Chondrocyte (in vitro differentiated cells): ENCODE measurements around the gene RAB3A. TPM values are rescaled to one million over a fixed set of nuclear protein-coding genes. Genes with fewer than 3 reads are reported as not detected.
A peak's percentile ranks its signal among the peaks of the same experiment; 100 is the strongest.

Experiments used
- DNase-seq: peaks from one replicate; pipeline ENCODE4 v3.0.0; 2021; ENCODE audit warnings: mixed read lengths, low spot score
- H3K27ac Mint-ChIP-seq: one replicate; pipeline ENCODE4 v1.8.0; 2021; ENCODE audit warnings: mild to moderate bottlenecking, moderate library complexity, mixed read lengths; ENCODE audit not compliant: unreplicated experiment
- H3K27me3 Mint-ChIP-seq: 2 replicates; pipeline ENCODE4 v1.8.0; 2021; ENCODE audit warnings: low read depth, mixed read lengths
- H3K36me3 Mint-ChIP-seq: 2 replicates; pipeline ENCODE4 v1.8.0; 2021; ENCODE audit warnings: low read depth, mixed read lengths
- H3K4me1 Mint-ChIP-seq: 2 replicates; pipeline ENCODE4 v1.8.0; 2021; ENCODE audit warnings: low read depth, mild to moderate bottlenecking, mixed read lengths
- H3K4me3 Mint-ChIP-seq: one replicate; pipeline ENCODE4 v1.8.0; 2021; ENCODE audit warnings: mild to moderate bottlenecking, moderate library complexity, mixed read lengths; ENCODE audit not compliant: unreplicated experiment
- H3K9me3 Mint-ChIP-seq: 2 replicates; pipeline ENCODE4 v1.8.0; 2021; ENCODE audit warnings: low read depth, mixed read lengths
- CTCF ChIP-seq: fragments of 200-600 bp; sonication (generic); IDR thresholded peaks from 2 replicates; pipeline ENCODE4 v1.5.0; 2021; ENCODE audit warnings: antibody characterized with exemption, mild to moderate bottlenecking, moderate library complexity
- total RNA-seq: library from RNA; stranded (reverse); gene quantifications from 3 replicates; pipeline ENCODE4 v1.2.1, GENCODE V29; 2021

RAB3A gene
- total RNA-seq, 1 donor from 2014 or later, result 3.4 TPM

- DNase-seq, result no peak
- peaks cover 7% of the 10 kb centered on the region for H3K9me3 Mint-ChIP-seq
- no peak overlapping the region for H3K4me3 Mint-ChIP-seq
- H3K27me3 Mint-ChIP-seq, result peaks cover 28% of the 10 kb centered on the region
- H3K27ac Mint-ChIP-seq, result no peak overlapping the region
- peaks cover 19% of the 10 kb centered on the region for H3K4me1 Mint-ChIP-seq
- H3K36me3 Mint-ChIP-seq, result peaks cover 2% of the 10 kb centered on the region
- no peak for TF ChIP-seq CTCF
Observed at GRCh38 chr19:18231775-18232174, 27.9 kb upstream of the RAB3A start.

GRCh38 chr19:18230941-18231734 is 27.3 kb upstream of the RAB3A start:
- peaks cover 2% of the 10 kb centered on the region for H3K36me3 Mint-ChIP-seq
- no peak for DNase-seq
- TF ChIP-seq CTCF, result no peak
- peaks cover 23% of the 10 kb centered on the region for H3K27me3 Mint-ChIP-seq
- peaks cover 7% of the 10 kb centered on the region for H3K9me3 Mint-ChIP-seq
- peaks cover 22% of the 10 kb centered on the region for H3K4me1 Mint-ChIP-seq
- H3K27ac Mint-ChIP-seq, result no peak overlapping the region
- no peak overlapping the region for H3K4me3 Mint-ChIP-seq

GRCh38 chr19:18229915-18230314 is 26.1 kb upstream of the RAB3A start:
- peaks cover 14% of the 10 kb centered on the region for H3K27me3 Mint-ChIP-seq
- peaks cover 7% of the 10 kb centered on the region for H3K9me3 Mint-ChIP-seq
- TF ChIP-seq CTCF, result no peak
- peaks cover 2% of the 10 kb centered on the region for H3K36me3 Mint-ChIP-seq
- H3K4me1 Mint-ChIP-seq, result peaks cover 34% of the 10 kb centered on the region
- no peak for DNase-seq
- no peak overlapping the region for H3K27ac Mint-ChIP-seq
- no peak overlapping the region for H3K4me3 Mint-ChIP-seq

- H3K4me3 Mint-ChIP-seq, result no peak overlapping the region
- peaks cover 14% of the 10 kb centered on the region for H3K27me3 Mint-ChIP-seq
- H3K36me3 Mint-ChIP-seq, result peaks cover 2% of the 10 kb centered on the region
- peaks cover 38% of the 10 kb centered on the region for H3K4me1 Mint-ChIP-seq
- no peak overlapping the region for H3K27ac Mint-ChIP-seq
- peak; percentile 75 for TF ChIP-seq CTCF
- H3K9me3 Mint-ChIP-seq, result peaks cover 7% of the 10 kb centered on the region
- no peak for DNase-seq
Observed at GRCh38 chr19:18229474-18229873, 25.6 kb upstream of the RAB3A start.

- peaks cover 10% of the 10 kb centered on the region for H3K27me3 Mint-ChIP-seq
- no peaks in the 10 kb centered on the region for H3K36me3 Mint-ChIP-seq
- H3K4me3 Mint-ChIP-seq, result no peak overlapping the region
- DNase-seq, result no peak
- H3K4me1 Mint-ChIP-seq, result peaks cover 42% of the 10 kb centered on the region
- no peak overlapping the region for H3K27ac Mint-ChIP-seq
- TF ChIP-seq CTCF, result no peak
- no peaks in the 10 kb centered on the region for H3K9me3 Mint-ChIP-seq
Observed at GRCh38 chr19:18227781-18228271, 24.0 kb upstream of the RAB3A start.
